ENCODE data around the gene ARSB.

Gene ARSB

GRCh38 chr5:78985116-78985724 is at the start of gene ARSB:
Gene ARSB, minus strand, starts transcription at chr5:78985310. Its CDS starts 62 bp downstream, at chr5:78985248.
- DNase-seq = peak; percentile 34

GRCh38 chr5:79032782-79033181 is 47.7 kb upstream of the ARSB start:
- DNase-seq = no peak

GRCh38 chr5:79032031-79032695 is 47.1 kb upstream of the ARSB start:
- DNase-seq = no peak

- no peak for DNase-seq
Measured at GRCh38 chr5:79031485-79031867, 46.4 kb upstream of the ARSB start.

- DNase-seq = no peak
Measured at GRCh38 chr5:79030663-79031484, 45.8 kb upstream of the ARSB start.

- DNase-seq = peak; percentile 26
Measured at GRCh38 chr5:79025054-79025472, 40.0 kb upstream of the ARSB start.

GRCh38 chr5:79023947-79024346 is 38.8 kb upstream of the ARSB start:
- no peak for DNase-seq

- DNase-seq = peak; percentile 27
Measured at GRCh38 chr5:79023348-79023747, 38.2 kb upstream of the ARSB start.

- DNase-seq = no peak
Measured at GRCh38 chr5:79022771-79023170, 37.7 kb upstream of the ARSB start.

- DNase-seq = no peak
Measured at GRCh38 chr5:79021753-79022152, 36.6 kb upstream of the ARSB start.

GRCh38 chr5:79020861-79021561 is 35.9 kb upstream of the ARSB start:
- DNase-seq = peak; percentile 14

GRCh38 chr5:79014631-79015030 is 29.5 kb upstream of the ARSB start:
- DNase-seq = no peak

- DNase-seq = no peak
Measured at GRCh38 chr5:79011869-79012268, 26.8 kb upstream of the ARSB start.

GRCh38 chr5:79011219-79011836 is 26.2 kb upstream of the ARSB start:
- no peak for DNase-seq

GRCh38 chr5:79008362-79008761 is 23.3 kb upstream of the ARSB start:
- DNase-seq = no peak

GRCh38 chr5:79007872-79008271 is 22.8 kb upstream of the ARSB start:
- no peak for DNase-seq

GRCh38 chr5:79005936-79006631 is 21.0 kb upstream of the ARSB start:
- no peak for DNase-seq

- DNase-seq = no peak
Measured at GRCh38 chr5:79005151-79005550, 20.0 kb upstream of the ARSB start.

GRCh38 chr5:79002374-79002773 is 17.3 kb upstream of the ARSB start:
- DNase-seq = no peak

GRCh38 chr5:79001471-79001870 is 16.4 kb upstream of the ARSB start:
- no peak for DNase-seq

GRCh38 chr5:78997090-78997489 is 12.0 kb upstream of the ARSB start:
- DNase-seq = no peak

GRCh38 chr5:78995521-78996007 is 10.5 kb upstream of the ARSB start:
- DNase-seq = no peak

All from COR-L47 (cell line).